Inferior parietal cortex (tissue), 1 donor: ENCODE measurements around the gene NGRN.
A peak's percentile ranks its signal among the peaks of the same experiment; 100 is the strongest.

Experiments used
- DNase-seq: peaks from one replicate; pipeline ENCODE4 v3.0.0-alpha.2; 2016; ENCODE audit errors: extremely low spot score

NGRN gene, protein sequence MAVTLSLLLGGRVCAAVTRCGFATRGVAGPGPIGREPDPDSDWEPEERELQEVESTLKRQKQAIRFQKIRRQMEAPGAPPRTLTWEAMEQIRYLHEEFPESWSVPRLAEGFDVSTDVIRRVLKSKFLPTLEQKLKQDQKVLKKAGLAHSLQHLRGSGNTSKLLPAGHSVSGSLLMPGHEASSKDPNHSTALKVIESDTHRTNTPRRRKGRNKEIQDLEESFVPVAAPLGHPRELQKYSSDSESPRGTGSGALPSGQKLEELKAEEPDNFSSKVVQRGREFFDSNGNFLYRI

GRCh38 chr15:90265271-90266060 is at the start of gene NGRN:
NGRN (plus strand) TSS chr15:90265672; CDS start chr15:90265713, 41 bp downstream.
- peak; percentile 96 for DNase-seq

GRCh38 chr15:90217671-90218394 is 47.6 kb upstream of the NGRN start:
- no peak for DNase-seq

GRCh38 chr15:90219421-90220141 is 45.9 kb upstream of the NGRN start:
- DNase-seq = no peak

- DNase-seq = peak; percentile 75
Observed at GRCh38 chr15:90221246-90221900, 44.1 kb upstream of the NGRN start.

GRCh38 chr15:90222547-90222946 is 42.9 kb upstream of the NGRN start:
- no peak for DNase-seq

DNA sequence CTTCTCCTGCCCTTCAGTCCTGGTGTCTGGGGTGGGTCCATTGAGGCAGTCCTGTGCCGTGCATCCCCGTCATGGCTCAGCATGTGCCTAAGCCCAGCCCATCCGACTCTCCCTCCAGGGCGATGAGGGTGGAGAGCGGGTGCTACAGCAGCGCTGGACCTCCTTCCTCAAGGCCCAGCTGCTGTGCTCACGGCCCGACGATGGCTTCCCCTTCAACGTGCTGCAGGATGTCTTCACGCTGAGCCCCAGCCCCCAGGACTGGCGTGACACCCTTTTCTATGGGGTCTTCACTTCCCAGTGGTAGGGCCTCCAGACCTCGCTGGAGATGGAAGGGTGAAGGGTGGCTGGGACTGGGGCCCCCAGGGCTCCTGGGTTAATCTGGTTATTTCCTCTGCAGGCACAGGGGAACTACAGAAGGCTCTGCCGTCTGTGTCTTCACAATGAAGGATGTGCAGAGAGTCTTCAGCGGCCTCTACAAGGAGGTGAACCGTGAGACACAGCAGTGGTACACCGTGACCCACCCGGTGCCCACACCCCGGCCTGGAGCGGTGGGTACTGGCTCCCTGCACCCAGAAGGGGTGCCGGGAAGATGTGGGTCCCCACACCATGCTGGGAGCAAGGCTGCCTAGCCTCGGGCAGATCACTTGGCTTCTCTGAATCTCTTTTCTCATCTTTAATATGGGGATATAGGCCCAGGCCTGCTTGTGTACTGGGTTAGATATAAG is 41.9 kb upstream of the NGRN start:
- no peak for DNase-seq

DNA sequence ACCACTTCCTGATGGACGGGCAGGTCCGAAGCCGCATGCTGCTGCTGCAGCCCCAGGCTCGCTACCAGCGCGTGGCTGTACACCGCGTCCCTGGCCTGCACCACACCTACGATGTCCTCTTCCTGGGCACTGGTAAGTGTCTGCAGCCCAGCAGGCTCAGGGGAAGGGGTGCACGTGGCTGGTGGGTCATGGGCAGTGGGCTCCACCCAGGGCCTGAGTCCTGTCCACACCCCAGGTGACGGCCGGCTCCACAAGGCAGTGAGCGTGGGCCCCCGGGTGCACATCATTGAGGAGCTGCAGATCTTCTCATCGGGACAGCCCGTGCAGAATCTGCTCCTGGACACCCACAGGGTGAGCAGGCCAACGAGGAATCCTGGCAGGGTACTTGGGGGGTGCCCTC is 40.4 kb upstream of the NGRN start:
- DNase-seq = no peak

GRCh38 chr15:90225504-90226234 is 39.8 kb upstream of the NGRN start:
- no peak for DNase-seq

- no peak for DNase-seq
Observed at GRCh38 chr15:90227336-90227735, 38.1 kb upstream of the NGRN start.

DNA sequence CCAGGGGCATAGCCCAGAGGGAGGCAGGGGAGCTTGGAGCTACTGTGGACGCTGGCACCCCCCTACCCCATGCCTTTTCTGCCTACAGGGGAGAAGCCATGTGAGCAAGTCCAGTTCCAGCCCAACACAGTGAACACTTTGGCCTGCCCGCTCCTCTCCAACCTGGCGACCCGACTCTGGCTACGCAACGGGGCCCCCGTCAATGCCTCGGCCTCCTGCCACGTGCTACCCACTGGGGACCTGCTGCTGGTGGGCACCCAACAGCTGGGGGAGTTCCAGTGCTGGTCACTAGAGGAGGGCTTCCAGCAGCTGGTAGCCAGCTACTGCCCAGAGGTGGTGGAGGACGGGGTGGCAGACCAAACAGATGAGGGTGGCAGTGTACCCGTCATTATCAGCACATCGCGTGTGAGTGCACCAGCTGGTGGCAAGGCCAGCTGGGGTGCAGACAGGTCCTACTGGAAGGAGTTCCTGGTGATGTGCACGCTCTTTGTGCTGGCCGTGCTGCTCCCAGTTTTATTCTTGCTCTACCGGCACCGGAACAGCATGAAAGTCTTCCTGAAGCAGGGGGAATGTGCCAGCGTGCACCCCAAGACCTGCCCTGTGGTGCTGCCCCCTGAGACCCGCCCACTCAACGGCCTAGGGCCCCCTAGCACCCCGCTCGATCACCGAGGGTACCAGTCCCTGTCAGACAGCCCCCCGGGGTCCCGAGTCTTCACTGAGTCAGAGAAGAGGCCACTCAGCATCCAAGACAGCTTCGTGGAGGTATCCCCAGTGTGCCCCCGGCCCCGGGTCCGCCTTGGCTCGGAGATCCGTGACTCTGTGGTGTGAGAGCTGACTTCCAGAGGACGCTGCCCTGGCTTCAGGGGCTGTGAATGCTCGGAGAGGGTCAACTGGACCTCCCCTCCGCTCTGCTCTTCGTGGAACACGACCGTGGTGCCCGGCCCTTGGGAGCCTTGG is 37.4 kb upstream of the NGRN start:
- no peak for DNase-seq

- DNase-seq = no peak
Observed at GRCh38 chr15:90228960-90229359, 36.5 kb upstream of the NGRN start.

GRCh38 chr15:90230071-90230494 is 35.4 kb upstream of the NGRN start:
- DNase-seq = no peak

- DNase-seq = no peak
Observed at GRCh38 chr15:90230610-90231009, 34.9 kb upstream of the NGRN start.

DNA sequence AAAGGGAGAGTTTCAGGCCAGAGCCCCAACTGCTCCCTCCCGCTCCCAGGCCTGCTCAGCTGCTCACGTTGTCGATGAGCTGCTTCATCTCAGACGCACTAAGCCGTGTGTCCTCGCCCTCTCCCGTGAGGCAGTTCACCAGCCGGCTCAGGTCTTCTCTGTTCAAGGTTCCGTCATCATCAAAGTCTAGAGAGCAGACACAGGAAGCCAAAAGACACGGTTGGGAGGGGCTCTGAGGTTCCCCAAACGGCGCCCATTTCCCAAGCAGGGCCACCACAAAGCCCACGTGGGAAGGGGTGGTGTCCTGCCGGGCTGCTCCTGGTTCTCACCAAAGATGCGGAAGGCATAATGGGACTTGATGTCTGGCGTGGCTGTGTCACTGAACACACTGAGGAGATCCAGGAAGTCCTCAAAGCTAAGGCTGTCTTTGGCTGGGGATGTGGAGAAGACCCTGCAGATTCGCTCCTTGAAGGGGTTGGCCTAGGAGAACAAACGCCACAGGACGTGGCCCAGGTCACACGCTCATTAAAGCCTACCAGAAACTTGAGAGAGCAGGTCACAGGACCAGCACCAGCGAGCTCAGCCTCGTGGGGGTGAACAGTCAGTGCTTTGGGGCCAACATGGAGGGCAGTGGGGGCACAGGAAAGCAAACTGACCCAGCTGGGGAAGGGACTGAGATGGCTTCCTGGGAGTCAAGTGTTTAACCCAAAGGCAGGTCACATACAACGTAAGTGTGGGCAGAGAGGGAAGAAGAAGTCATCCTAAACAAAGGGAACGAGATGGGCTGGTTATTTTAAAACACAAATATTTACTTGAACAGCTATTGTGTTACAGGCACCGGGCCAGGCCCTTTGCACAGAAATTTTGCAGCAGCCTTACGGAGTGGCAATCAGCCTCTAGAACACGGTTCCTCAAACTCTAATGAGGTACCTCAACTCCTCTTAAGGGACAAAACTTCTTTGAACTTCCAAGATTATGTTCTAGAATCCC is 34.1 kb upstream of the NGRN start:
- DNase-seq = no peak

DNA sequence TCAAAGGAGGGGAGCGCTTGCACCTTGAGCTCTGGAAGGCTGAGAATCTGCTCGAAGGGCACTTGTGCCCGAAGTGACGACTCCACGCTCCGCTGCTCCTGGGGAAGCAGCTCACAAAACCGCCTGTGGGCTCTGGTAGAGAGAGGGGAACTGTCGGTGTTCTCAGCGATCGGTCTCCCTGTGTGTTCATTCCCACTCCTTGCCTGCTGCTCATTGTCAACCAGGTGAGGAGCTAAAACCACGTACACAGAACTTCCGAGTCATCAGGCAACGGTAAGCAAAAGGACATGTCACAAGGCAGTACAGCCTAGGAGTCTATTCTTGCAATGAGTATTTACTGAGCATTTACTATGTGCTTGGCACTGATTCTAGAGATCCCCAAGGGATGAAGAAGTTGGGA is 33.3 kb upstream of the NGRN start:
- no peak for DNase-seq

GRCh38 chr15:90232941-90233386 is 32.5 kb upstream of the NGRN start:
- DNase-seq = no peak

DNA sequence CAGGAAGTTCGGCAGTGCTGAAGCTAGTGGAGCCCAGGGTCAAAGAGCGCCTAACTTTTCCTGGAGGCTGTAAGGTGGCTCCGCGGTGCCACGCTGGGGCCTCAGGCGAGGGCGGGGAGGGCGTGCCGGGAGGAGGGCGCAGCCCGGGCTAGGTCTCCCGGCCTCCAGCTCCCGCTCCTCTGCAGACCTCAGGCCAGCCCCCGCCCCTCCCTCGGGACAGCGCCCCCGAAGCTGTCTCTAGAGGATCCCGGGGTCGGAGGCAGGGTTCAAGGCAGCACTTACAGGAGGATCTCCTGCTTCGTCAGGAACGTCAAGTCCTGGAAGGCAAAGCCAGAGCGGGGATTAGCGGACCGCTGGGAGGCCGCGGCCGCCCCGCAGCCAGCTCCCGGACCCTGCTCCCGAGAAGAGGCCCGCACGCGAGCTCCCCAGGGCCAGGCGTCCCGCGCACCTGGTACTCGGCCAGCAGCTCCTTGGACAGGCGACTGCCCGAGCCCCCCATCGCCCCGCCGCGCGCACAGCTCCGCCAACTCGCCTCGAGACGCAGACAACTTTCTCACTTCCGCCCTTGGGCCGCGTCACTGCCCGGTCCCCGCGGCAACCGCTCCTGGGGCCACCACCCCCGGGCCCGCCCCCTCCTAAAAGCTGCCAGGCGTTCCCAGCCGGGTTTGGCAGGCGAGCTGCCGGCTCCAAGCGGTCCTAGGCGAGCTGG is 31.9 kb upstream of the NGRN start, which contains the start of gene CIB1:
TSS of gene CIB1 (minus strand) at position 555 of the 709 bp plus-strand sequence. CDS start at position 499, 56 bp downstream.
- no peak for DNase-seq
